Right kidney (tissue), 1 donor: Measurements from ENCODE around the gene JPT1.
A peak's percentile ranks its signal among the peaks of the same experiment; 100 is the strongest.
"Not testable (repeated sequence)": the region's sequence is repeated elsewhere in the genome, so short reads cannot be mapped to it uniquely, and the experiment has no call there.

Experiments
- DNase-seq: peaks from one replicate; pipeline ENCODE4 v3.0.0-alpha.2; 2016

JPT1 gene

DNA sequence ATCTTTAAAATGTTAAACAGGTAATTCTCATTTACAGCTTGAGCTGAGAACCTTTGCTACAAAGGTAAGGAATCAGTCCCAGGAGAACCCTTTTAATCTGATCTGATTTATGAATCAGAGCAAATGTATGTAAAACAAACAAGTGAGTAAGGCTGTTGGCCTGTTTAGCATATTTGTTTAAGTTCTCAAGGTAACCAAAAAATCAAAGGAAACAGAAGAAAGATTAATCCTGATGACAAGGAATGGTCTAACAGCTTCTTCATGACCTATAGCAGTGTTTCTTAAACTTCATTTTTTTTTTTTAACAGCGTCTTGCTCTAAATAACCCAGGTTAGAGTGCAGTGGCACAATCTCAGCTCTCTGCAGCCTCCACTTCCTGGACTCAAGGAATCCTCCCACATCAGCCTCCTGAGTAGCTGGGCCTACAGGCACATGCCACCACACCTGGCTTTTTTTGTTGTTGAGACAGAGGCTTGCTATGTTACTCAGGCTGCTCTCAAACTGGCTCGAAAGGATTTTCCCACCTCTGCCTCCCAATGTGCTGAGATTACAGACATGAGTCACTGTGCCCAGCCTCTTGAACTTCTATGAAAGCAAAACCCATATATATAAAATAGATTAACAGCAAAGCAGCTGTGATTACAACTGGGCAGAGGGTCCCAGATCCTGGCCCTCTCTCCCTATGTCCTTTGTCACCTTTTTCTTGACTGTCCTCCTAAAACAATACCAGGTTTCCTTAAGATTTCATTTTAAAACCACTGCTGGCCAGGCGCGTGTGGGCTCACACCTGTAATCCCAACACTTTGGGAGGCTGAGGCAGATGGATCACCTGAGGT lies 5.1 kb upstream of the JPT1 start:
- DNase-seq: no peak

GRCh38 chr17:75158480-75158879 lies 4.2 kb upstream of the JPT1 start:
- not testable (repeated sequence) for DNase-seq

- no peak for DNase-seq
These were observed 884 bp upstream of the JPT1 start for GRCh38 chr17:75155191-75155601.

DNA sequence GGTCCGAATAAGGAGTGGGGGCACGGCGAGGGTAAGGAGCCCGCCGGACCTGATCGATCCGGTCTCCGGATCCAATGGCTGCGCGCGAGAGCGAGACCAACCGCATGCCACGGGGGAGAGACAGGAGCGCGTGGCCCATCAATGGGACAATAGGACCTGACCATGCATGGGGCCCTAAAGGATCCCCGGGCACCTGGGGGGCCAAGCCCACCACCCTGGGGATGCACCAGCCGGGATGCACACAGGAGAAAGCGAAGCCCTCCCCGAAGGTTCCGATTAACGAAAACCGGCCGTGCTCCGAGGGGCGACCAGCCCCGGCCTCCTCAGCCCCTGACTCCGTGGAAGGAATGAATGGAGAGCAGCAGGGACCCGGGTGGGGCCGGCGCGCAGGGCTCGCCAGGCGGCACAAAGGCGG lies 525 bp downstream of the JPT1 start:
- DNase-seq: peak; percentile 81

DNA sequence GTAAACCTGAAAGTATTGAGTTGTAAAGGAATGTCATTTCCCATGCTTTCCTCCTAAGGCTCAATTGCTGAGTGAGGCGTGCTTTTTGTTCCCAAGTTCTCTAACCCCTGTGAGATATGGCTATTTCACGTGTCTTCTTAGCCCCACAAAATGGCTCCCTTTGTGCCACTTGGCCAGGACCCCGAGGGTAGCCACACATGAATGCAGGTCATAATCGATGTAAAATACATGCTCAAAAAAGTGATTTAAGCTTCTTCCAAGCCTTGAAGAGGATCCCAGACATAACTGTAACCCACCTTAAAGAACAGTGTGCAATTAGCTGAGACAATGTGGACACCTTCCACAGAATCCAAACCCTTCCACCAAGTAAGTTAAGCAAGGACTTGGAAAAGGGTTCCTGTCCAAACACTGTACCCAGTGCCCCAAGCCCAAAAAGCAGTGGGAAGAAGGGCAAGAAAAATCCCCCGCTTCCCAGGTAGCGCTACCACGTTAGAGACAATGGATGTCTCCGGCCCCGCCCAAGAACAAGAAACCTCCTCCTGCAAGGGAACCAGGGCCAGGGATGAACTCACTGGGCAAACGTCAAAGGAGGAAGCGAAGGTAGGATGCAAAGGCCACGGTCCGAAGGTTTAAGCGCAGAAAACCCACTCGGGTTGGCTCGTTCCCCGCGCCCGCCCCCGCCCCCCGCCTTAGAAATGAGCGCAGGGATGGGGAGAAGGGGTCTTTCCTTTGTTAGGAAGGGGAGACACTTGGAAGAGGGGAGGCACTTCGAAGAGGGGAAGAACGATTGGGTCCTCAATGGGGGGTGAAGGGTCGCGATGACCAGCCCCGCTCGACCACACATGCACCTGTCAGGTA lies 1.2 kb downstream of the JPT1 start:
- DNase-seq: peak; percentile 55

GRCh38 chr17:75152523-75152921 lies 1.8 kb downstream of the JPT1 start:
- no peak for DNase-seq

DNA sequence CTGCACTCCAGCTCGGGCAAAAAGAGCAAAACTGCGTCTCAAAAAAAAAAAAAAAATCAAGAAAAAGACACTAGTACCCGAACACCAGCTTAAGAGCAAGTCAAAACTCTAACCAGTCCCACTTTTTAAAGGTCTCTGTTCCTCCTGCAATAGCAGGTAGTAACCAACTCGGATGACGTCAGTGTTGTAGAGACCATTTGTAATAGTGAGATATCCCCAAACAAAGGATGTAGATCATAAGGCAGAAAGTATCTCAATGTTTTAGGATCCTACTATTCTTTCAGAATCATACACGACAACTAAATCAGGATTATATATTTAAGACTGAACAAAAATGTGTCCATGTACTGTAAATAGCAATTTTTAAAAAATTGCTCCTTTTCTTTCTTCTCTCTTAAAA lies 2.4 kb downstream of the JPT1 start:
- no peak for DNase-seq

- no peak for DNase-seq
These were observed 6.3 kb downstream of the JPT1 start for GRCh38 chr17:75147878-75148546.

DNA sequence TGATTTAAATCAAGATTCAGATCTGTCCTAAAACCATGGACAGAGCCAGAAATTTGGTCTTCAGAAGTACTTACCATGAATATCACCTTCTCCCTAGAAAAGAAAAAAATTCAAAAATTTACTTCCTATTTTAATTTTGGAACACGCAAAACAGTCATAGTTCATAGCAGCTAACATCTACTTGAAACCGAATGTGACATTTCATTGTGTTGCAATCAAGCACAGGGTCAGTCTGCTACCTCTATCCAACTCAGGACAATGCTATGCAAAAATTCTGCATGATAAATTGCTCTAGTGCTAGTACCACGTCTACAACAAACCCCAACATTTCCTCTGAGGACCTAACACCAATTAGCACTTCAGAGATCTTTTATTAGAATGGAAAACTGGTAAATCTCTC lies 7.7 kb downstream of the JPT1 start:
- no peak for DNase-seq

DNA sequence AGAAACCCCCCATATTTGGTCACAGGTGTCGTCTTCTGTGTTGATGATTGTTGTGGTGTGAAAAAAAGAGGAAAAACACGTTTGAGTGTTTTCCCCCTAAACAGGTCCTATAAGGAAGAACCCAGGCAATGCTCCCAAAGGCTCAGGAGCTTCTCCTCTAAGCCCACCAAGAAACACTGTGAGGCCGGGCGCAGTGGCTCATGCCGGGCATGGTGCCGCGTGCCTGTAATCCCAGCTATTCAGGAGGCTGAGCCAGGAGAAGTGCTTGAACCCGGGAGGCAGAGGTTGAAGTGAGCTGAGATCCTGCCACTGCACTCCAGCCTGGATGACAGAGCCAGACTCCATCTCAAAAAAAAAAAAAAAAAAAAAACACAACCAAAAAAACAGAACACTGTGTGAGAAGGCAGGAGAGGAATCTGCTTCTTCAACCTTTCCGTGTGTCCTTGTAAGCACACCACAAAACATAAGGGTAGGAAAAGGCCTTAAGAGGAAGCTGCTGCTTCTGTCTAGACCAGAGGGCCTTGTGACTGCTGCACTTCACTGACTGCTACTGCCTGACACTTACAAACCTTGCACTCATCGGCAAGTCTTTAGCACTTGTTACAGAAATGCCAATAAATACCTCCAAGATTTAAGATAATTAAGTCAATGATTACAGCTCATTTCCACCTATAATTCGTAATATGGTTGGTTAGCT lies 9.3 kb downstream of the JPT1 start:
- DNase-seq: no peak

- no peak for DNase-seq
These were observed 11.9 kb downstream of the JPT1 start for GRCh38 chr17:75142236-75142971.

GRCh38 chr17:75138519-75138918 lies 15.8 kb downstream of the JPT1 start:
- no peak for DNase-seq

- not testable (repeated sequence) for DNase-seq
These were observed 16.6 kb downstream of the JPT1 start for GRCh38 chr17:75137762-75138161.

- DNase-seq: no peak
These were observed 18.4 kb downstream of the JPT1 start for GRCh38 chr17:75135946-75136345.

- DNase-seq: no peak
These were observed 18.9 kb downstream of the JPT1 start for GRCh38 chr17:75135452-75135851.

- DNase-seq: not testable (repeated sequence)
These were observed 20.5 kb downstream of the JPT1 start for GRCh38 chr17:75133607-75134347.

- no peak for DNase-seq
These were observed 21.3 kb downstream of the JPT1 start for GRCh38 chr17:75133001-75133400.

GRCh38 chr17:75132018-75133000 lies 22.0 kb downstream of the JPT1 start:
- not testable (repeated sequence) for DNase-seq

- DNase-seq: peak; percentile 97
These were observed 22.9 kb downstream of the JPT1 start, which contains the start of gene NT5C for GRCh38 chr17:75131278-75132017. NT5C (minus strand) TSS chr17:75131742; CDS start chr17:75131707, 35 bp downstream.
